IPS-NIHi11 (cell line): ENCODE results near the gene CLCN6.

Source experiments
- DNase-seq: peaks from one replicate; pipeline ENCODE4 v3.0.0; 2012; ENCODE audit warnings: mixed read lengths, low spot score

CLCN6 gene

GRCh38 chr1:11855430-11855829 is 49.4 kb downstream of the CLCN6 start:
- no peak for DNase-seq

- DNase-seq, result no peak
Measured at GRCh38 chr1:11856698-11857097, 50.7 kb downstream of the CLCN6 start.

- no peak for DNase-seq
Measured at GRCh38 chr1:11857164-11857851, 51.3 kb downstream of the CLCN6 start.

GRCh38 chr1:11858158-11858557 is 52.2 kb downstream of the CLCN6 start:
- no peak for DNase-seq

GRCh38 chr1:11858613-11858967 is 52.6 kb downstream of the CLCN6 start, which contains the start of gene NPPB:
NPPB (minus strand) TSS chr1:11858945; CDS start chr1:11858833, 112 bp downstream.
- DNase-seq, result no peak

GRCh38 chr1:11858968-11859871 is 53.2 kb downstream of the CLCN6 start:
- peak; percentile 96 for DNase-seq

- DNase-seq, result no peak
Measured at GRCh38 chr1:11860083-11860482, 54.1 kb downstream of the CLCN6 start.

GRCh38 chr1:11860587-11860986 is 54.6 kb downstream of the CLCN6 start:
- no peak for DNase-seq

- no peak for DNase-seq
Measured at GRCh38 chr1:11862890-11863289, 56.9 kb downstream of the CLCN6 start.

- DNase-seq, result no peak
Measured at GRCh38 chr1:11868331-11868980, 62.5 kb downstream of the CLCN6 start.

- no peak for DNase-seq
Measured at GRCh38 chr1:11869104-11869503, 63.1 kb downstream of the CLCN6 start.

- DNase-seq, result no peak
Measured at GRCh38 chr1:11869650-11870207, 63.7 kb downstream of the CLCN6 start.

- DNase-seq, result no peak
Measured at GRCh38 chr1:11872545-11872944, 66.6 kb downstream of the CLCN6 start.

- no peak for DNase-seq
Measured at GRCh38 chr1:11873395-11874257, 67.6 kb downstream of the CLCN6 start.

GRCh38 chr1:11874258-11874562 is 68.2 kb downstream of the CLCN6 start:
- no peak for DNase-seq

GRCh38 chr1:11874624-11875023 is 68.6 kb downstream of the CLCN6 start:
- DNase-seq, result no peak

GRCh38 chr1:11875094-11875493 is 69.1 kb downstream of the CLCN6 start:
- peak; percentile 63 for DNase-seq

GRCh38 chr1:11877074-11877473 is 71.1 kb downstream of the CLCN6 start:
- no peak for DNase-seq

- no peak for DNase-seq
Measured at GRCh38 chr1:11878081-11878890, 72.3 kb downstream of the CLCN6 start.

GRCh38 chr1:11878891-11879190 is 72.8 kb downstream of the CLCN6 start:
- no peak for DNase-seq
